ENCODE data around the gene ANKRD65. TPM values are rescaled to one million over a fixed set of nuclear protein-coding genes. Genes with fewer than 3 reads are reported as not detected.

ANKRD65 gene
- total RNA-seq, 1 experiment from 2014 or later: not detected

- TF ChIP-seq ELF1 (IDR thresholded peaks at IDR 0.05; ENCODE audit: borderline replicate concordance, low read depth) (no peak), CEBPB (IDR thresholded peaks at IDR 0.05; ENCODE audit: low read depth) (no peak), CTCF (IDR thresholded peaks at IDR 0.05 in 2 of 3, conservative IDR thresholded peaks at IDR 0.05 in 1 of 3; ENCODE audit: borderline replicate concordance in 1 of 3, insufficient read depth in 1 of 3, low read depth in 2 of 3, low read length in 2 of 3) (no peak)
- TF ChIP-seq, protein P1, sequence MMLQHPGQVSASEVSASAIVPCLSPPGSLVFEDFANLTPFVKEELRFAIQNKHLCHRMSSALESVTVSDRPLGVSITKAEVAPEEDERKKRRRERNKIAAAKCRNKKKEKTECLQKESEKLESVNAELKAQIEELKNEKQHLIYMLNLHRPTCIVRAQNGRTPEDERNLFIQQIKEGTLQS (IDR thresholded peaks at IDR 0.05): no peak
- TF ChIP-seq, protein P2, sequence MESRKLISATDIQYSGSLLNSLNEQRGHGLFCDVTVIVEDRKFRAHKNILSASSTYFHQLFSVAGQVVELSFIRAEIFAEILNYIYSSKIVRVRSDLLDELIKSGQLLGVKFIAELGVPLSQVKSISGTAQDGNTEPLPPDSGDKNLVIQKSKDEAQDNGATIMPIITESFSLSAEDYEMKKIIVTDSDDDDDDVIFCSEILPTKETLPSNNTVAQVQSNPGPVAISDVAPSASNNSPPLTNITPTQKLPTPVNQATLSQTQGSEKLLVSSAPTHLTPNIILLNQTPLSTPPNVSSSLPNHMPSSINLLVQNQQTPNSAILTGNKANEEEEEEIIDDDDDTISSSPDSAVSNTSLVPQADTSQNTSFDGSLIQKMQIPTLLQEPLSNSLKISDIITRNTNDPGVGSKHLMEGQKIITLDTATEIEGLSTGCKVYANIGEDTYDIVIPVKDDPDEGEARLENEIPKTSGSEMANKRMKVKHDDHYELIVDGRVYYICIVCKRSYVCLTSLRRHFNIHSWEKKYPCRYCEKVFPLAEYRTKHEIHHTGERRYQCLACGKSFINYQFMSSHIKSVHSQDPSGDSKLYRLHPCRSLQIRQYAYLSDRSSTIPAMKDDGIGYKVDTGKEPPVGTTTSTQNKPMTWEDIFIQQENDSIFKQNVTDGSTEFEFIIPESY (IDR thresholded peaks at IDR 0.05; ENCODE audit: extremely low read depth, insufficient replicate concordance, low read length): no peak
Measured at GRCh38 chr1:1434131-1434823, 13.2 kb upstream of the ANKRD65 start (continued).

GRCh38 chr1:1433804-1434130, 12.7 kb upstream of the ANKRD65 start:
- ATAC-seq (peak; percentile 23), DNase-seq (ENCODE audit: low read depth, low spot score) (peak; percentile 56)
- H3K9ac ChIP-seq (ENCODE audit: low read length): peak overlapping the region; percentile 88
- no peaks in the 10 kb centered on the region for H4K20me1 ChIP-seq (ENCODE audit: insufficient read depth)
- no peaks in the 10 kb centered on the region for H3K27me3 ChIP-seq (ENCODE audit: insufficient read depth, low read length)
- peak overlapping the region; percentile 99 for H3K27ac ChIP-seq (ENCODE audit: low read depth, low read length)
- BruUV-seq (replicated peaks): no TSS peak
- H3K4me2 ChIP-seq (ENCODE audit: low read length): peak overlapping the region; percentile 99
- peaks cover 33% of the 10 kb centered on the region; the same call in 1 of the 2 replicates for H3K79me2 ChIP-seq (ENCODE audit: insufficient read depth, low read length)
- RAD21 ChIA-PET (ENCODE audit: low non-redundant PET in 1 of 2, low total read pairs in 2 of 2, uncharacterized antibody in 2 of 2, unreplicated experiment in 2 of 2): interaction anchor here (1.2 to 1.4 kb wide), 2 partner anchors 9 to 28 kb away, joined by 3 read pairs; no protein-coding TSS in a partner anchor
- no peaks in the 10 kb centered on the region for H3K9me2 ChIP-seq (ENCODE audit: insufficient read depth)
- H3K4me1 ChIP-seq (ENCODE audit: control insufficient read depth in 1 of 2, insufficient read depth in 2 of 2, low read length in 2 of 2): peaks cover 45 to 67% of the 10 kb centered on the region in 2 experiments
- H3K36me3 ChIP-seq (ENCODE audit: control insufficient read depth in 1 of 2, insufficient read depth in 2 of 2, low read length in 2 of 2): no peaks in the 10 kb centered on the region
- POLR2A ChIA-PET: interaction anchor here (0.9 to 1.5 kb wide), 4 partner anchors 10 to 58 kb away, joined by 3 to 5 read pairs (median 3); partner anchors contain the start of genes AURKAIP1 and CCNL2
- intact Hi-C loops (cut with micrococcal nuclease): loop anchor here (2.0 kb wide), 1 partner anchor 27 kb away; the partner anchor contains the start of gene MRPL20
- CTCF ChIA-PET: interaction anchor here (1.1 kb wide), 1 partner anchor 58 kb away, joined by 4 read pairs; the partner anchor contains the start of gene AURKAIP1
- TF ChIP-seq ZFX (IDR thresholded peaks at IDR 0.05) (0 out of 2 replicates have a peak, but pooled peaks have one; percentile 34), POLR2AphosphoS5 (IDR thresholded peaks at IDR 0.05; ENCODE audit: low read depth, low read length) (peak; percentile 13; the same call in 1 of the 2 replicates), RAD21 (IDR thresholded peaks at IDR 0.05; ENCODE audit: low read depth) (no peak)
- H2AFZ ChIP-seq (ENCODE audit: low read depth, low read length, poor library complexity, severe bottlenecking): no peak overlapping the region
- H3K9me3 ChIP-seq (ENCODE audit: control insufficient read depth in 1 of 2, insufficient read depth in 1 of 2, low read depth in 1 of 2, low read length in 2 of 2): no peaks in the 10 kb centered on the region
- peak overlapping the region; percentile 80 to 92 for H3K4me3 ChIP-seq (replicated peaks in 1 of 2; ENCODE audit: low read depth in 1 of 2, low read length in 2 of 2)
